HepG2 (cell line): Measurements from ENCODE around the gene FOXA1. TPM values are rescaled to one million over a fixed set of nuclear protein-coding genes. Genes with fewer than 3 reads are reported as not detected.

Experiments used
- BORCS8-MEF2B ChIP-seq: sonication (generic); formaldehyde crosslinking; IDR thresholded peaks from 2 replicates; pipeline ENCODE4 v1.8.0; 2022; ENCODE audit warnings: mild to moderate bottlenecking, missing genetic modification reagents
- FLYWCH1 ChIP-seq: sonication (generic); formaldehyde crosslinking; IDR thresholded peaks from 2 replicates; pipeline ENCODE4 v1.8.1; 2023; ENCODE audit warnings: mild to moderate bottlenecking, missing genetic modification reagents
- HMG20B ChIP-seq: conservative IDR thresholded peaks from 2 replicates; pipeline ENCODE4 v1.6.1; 2016; ENCODE audit warnings: missing genetic modification reagents, missing compliant biosample characterization
- JUN ChIP-seq: sonication (generic); formaldehyde crosslinking; IDR thresholded peaks from 2 replicates; pipeline ENCODE4 v1.4.0; 2020; ENCODE audit warnings: mild to moderate bottlenecking, missing genetic modification reagents
- NFE2 ChIP-seq: sonication (generic); formaldehyde crosslinking; IDR thresholded peaks from 2 replicates; pipeline ENCODE4 v1.4.0; 2020; ENCODE audit warnings: missing genetic modification reagents
- NFYC ChIP-seq: IDR thresholded peaks from 2 replicates; pipeline ENCODE4 v1.6.1; 2016; ENCODE audit warnings: missing genetic modification reagents, missing compliant biosample characterization
- PPARG ChIP-seq: conservative IDR thresholded peaks from 2 replicates; pipeline ENCODE4 v1.6.1; 2016; ENCODE audit warnings: missing biosample characterization, missing genetic modification reagents
- SRSF1 ChIP-seq: fragments of 200-400 bp; formaldehyde crosslinking; optimal IDR thresholded peaks from 2 replicates; pipeline ENCODE3; 2017; ENCODE audit warnings: mild to moderate bottlenecking, low read depth, low read length, moderate library complexity
- ZBTB21 ChIP-seq: sonication (generic); formaldehyde crosslinking; IDR thresholded peaks from 2 replicates; pipeline ENCODE4 v1.4.0; 2020; ENCODE audit warnings: missing genetic modification reagents
- ZMAT3 ChIP-seq: sonication (generic); formaldehyde crosslinking; conservative IDR thresholded peaks from 2 replicates; pipeline ENCODE4 v1.7.0; 2021; ENCODE audit warnings: missing genetic modification reagents
- ZNF205 ChIP-seq: IDR thresholded peaks from 2 replicates; pipeline ENCODE4 v1.6.1; 2018; ENCODE audit warnings: missing biosample characterization, missing genetic modification reagents
- ZNF558 ChIP-seq: sonication (generic); formaldehyde crosslinking; IDR thresholded peaks from 2 replicates; pipeline ENCODE4 v1.9.0; 2022; ENCODE audit warnings: mild to moderate bottlenecking, missing genetic modification reagents, borderline replicate concordance
- ZNF75D ChIP-seq: sonication (generic); formaldehyde crosslinking; IDR thresholded peaks from 2 replicates; pipeline ENCODE4 v1.8.1; 2023; ENCODE audit warnings: missing genetic modification reagents, mild to moderate bottlenecking, borderline replicate concordance
- ZNF83 ChIP-seq: sonication (generic); formaldehyde crosslinking; IDR thresholded peaks from 2 replicates; pipeline ENCODE4 v1.4.0; 2020; ENCODE audit warnings: missing genetic modification reagents, mild to moderate bottlenecking, borderline replicate concordance
- ZNF891 ChIP-seq: sonication (generic); formaldehyde crosslinking; IDR thresholded peaks from 2 replicates; pipeline ENCODE4 v1.5.0; 2020; ENCODE audit warnings: mild to moderate bottlenecking, missing genetic modification reagents
- polyA plus RNA-seq, 8 experiments: library from polyadenylated mRNA; depleted of rRNA in 3 of 8; stranded (reverse) in 7 of 8; unstranded in 1 of 8; fragments of >200 nt; fragmentation: Illumina TruSeq in 4 of 8; extraction: Trizol in 4 of 8; gene quantifications; 2 replicates each; pipeline versions ENCODE4 v1.2.1 to v1.2.3, GENCODE V29; 2011 to 2016; ENCODE audit warnings: low read depth in 4 of 8, missing spikeins in 1 of 8, mixed read lengths in 1 of 8; ENCODE audit not compliant: insufficient read depth in 1 of 8
- total RNA-seq, 5 experiments: library from RNA; depleted of rRNA; stranded (reverse); fragments of >200 nt; fragmentation: Illumina TruSeq; extraction: Trizol; gene quantifications; 2 replicates each; pipeline ENCODE4 v1.2.3, GENCODE V29; 2016; ENCODE audit warnings: low read depth in 1 of 5
- TF ChIP-seq, protein P1 (sequence below): sonication (generic); formaldehyde crosslinking; IDR thresholded peaks from 2 replicates; pipeline ENCODE4 v1.4.0; 2020; ENCODE audit warnings: missing genetic modification reagents
- TF ChIP-seq, protein P2 (sequence below): sonication (generic); formaldehyde crosslinking; IDR thresholded peaks from 2 replicates; pipeline ENCODE4 v1.4.0; 2020; ENCODE audit warnings: mild to moderate bottlenecking, missing genetic modification reagents
- TF ChIP-seq, protein P3 (sequence below): IDR thresholded peaks from 2 replicates; pipeline ENCODE4 v1.6.1; 2016; ENCODE audit warnings: missing genetic modification reagents, missing compliant biosample characterization
- TF ChIP-seq, protein P4 (sequence below): IDR thresholded peaks from 2 replicates; pipeline ENCODE4 v1.6.1; 2016
- TF ChIP-seq, protein P5 (sequence below): sonication (generic); formaldehyde crosslinking; conservative IDR thresholded peaks from 2 replicates; pipeline ENCODE4 v1.8.0; 2022; ENCODE audit warnings: mild to moderate bottlenecking, moderate library complexity, missing genetic modification reagents
- TF ChIP-seq, protein P6 (sequence below): sonication (generic); formaldehyde crosslinking; IDR thresholded peaks from 2 replicates; pipeline ENCODE4 v1.5.0; 2020; ENCODE audit warnings: mild to moderate bottlenecking, missing genetic modification reagents
- TF ChIP-seq, protein P7 (sequence below): sonication (generic); formaldehyde crosslinking; IDR thresholded peaks from 2 replicates; pipeline ENCODE4 v1.4.0; 2020; ENCODE audit warnings: missing genetic modification reagents; ENCODE audit errors: not compliant biosample characterization

The FOXA1 gene
- total and polyA plus RNA-seq, 2 of the 13 experiments (the other 11 are each of a cell fraction or from before 2014, with no cell fraction given) = 43.4 to 58.6 TPM

DNA sequence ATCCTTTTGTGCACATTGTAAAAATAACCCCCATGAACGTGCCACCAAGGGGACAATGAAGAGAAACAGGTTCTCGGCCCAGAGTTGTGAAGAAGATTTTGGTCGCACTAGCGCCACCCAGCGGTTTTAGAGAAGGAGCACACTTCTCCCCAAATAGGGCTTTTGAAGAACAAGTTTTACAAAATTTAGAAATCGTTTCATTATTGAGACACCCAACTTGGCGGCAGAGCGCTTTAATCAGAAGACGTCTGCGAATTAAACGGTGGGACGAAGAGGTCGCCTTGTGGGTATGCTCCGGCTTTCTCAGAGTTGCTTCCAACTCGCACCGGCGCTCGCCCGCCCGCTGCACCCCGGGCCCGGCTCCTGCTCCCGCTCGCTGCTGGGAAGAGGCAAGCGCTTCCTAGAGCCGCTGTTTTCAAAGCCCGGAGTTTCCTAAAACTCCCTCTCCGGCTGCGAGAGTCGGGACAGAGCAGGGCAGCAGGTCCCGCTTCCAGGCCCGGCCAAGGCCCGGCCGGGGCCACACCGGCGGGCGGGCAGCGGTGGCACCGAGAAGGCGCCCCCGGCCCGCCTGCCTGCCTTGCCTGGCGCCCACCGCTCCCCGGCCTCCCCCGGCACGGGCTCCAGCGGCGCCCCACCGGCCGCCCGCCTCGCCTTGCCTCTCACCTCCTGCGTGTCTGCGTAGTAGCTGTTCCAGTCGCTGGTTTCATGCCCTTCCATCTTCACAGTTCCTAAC, 645 bp downstream of the FOXA1 start (continued):
- TF ChIP-seq, protein P1, sequence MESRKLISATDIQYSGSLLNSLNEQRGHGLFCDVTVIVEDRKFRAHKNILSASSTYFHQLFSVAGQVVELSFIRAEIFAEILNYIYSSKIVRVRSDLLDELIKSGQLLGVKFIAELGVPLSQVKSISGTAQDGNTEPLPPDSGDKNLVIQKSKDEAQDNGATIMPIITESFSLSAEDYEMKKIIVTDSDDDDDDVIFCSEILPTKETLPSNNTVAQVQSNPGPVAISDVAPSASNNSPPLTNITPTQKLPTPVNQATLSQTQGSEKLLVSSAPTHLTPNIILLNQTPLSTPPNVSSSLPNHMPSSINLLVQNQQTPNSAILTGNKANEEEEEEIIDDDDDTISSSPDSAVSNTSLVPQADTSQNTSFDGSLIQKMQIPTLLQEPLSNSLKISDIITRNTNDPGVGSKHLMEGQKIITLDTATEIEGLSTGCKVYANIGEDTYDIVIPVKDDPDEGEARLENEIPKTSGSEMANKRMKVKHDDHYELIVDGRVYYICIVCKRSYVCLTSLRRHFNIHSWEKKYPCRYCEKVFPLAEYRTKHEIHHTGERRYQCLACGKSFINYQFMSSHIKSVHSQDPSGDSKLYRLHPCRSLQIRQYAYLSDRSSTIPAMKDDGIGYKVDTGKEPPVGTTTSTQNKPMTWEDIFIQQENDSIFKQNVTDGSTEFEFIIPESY = peak; percentile 12; the same call in 1 of the 2 replicates
- TF ChIP-seq HMG20B (CRISPR knock-in tag) (peak; percentile 67; the same call in 1 of the 2 replicates), NFYC (no peak; the same call in 1 of the 2 replicates), FLYWCH1 (no peak), ZMAT3 (CRISPR knock-in tag) (no peak), PPARG (CRISPR knock-in tag) (0 out of 2 replicates have a peak, but pooled peaks have one; percentile 59), JUN (CRISPR knock-in tag) (no peak), ZNF205 (CRISPR knock-in tag) (peak; percentile 53), BORCS8-MEF2B (CRISPR knock-in tag) (peak; percentile 52; the same call in 1 of the 2 replicates), SRSF1 (peak; percentile 25), ZNF891 (CRISPR knock-in tag) (peak; percentile 91), ZBTB21 (CRISPR knock-in tag) (no peak), NFE2 (CRISPR knock-in tag) (no peak), ZNF75D (no peak), ZNF83 (CRISPR knock-in tag) (0 out of 2 replicates have a peak, but pooled peaks have one; percentile 5), ZNF558 (CRISPR knock-in tag) (0 out of 2 replicates have a peak, but pooled peaks have one; percentile 31)
- TF ChIP-seq, protein P2, sequence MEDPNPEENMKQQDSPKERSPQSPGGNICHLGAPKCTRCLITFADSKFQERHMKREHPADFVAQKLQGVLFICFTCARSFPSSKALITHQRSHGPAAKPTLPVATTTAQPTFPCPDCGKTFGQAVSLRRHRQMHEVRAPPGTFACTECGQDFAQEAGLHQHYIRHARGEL (CRISPR knock-in tag) = peak; percentile 86; the same call in 1 of the 2 replicates
- TF ChIP-seq, protein P3, sequence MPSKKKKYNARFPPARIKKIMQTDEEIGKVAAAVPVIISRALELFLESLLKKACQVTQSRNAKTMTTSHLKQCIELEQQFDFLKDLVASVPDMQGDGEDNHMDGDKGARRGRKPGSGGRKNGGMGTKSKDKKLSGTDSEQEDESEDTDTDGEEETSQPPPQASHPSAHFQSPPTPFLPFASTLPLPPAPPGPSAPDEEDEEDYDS = peak; percentile 42; the same call in 1 of the 2 replicates
- TF ChIP-seq, protein P4, sequence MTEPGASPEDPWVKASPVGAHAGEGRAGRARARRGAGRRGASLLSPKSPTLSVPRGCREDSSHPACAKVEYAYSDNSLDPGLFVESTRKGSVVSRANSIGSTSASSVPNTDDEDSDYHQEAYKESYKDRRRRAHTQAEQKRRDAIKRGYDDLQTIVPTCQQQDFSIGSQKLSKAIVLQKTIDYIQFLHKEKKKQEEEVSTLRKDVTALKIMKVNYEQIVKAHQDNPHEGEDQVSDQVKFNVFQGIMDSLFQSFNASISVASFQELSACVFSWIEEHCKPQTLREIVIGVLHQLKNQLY (CRISPR knock-in tag) = no peak; the same call in 1 of the 2 replicates
- TF ChIP-seq, protein P5, sequence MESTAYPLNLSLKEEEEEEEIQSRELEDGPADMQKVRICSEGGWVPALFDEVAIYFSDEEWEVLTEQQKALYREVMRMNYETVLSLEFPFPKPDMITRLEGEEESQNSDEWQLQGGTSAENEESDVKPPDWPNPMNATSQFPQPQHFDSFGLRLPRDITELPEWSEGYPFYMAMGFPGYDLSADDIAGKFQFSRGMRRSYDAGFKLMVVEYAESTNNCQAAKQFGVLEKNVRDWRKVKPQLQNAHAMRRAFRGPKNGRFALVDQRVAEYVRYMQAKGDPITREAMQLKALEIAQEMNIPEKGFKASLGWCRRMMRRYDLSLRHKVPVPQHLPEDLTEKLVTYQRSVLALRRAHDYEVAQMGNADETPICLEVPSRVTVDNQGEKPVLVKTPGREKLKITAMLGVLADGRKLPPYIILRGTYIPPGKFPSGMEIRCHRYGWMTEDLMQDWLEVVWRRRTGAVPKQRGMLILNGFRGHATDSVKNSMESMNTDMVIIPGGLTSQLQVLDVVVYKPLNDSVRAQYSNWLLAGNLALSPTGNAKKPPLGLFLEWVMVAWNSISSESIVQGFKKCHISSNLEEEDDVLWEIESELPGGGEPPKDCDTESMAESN (CRISPR knock-in tag) = no peak
- TF ChIP-seq, protein P6, sequence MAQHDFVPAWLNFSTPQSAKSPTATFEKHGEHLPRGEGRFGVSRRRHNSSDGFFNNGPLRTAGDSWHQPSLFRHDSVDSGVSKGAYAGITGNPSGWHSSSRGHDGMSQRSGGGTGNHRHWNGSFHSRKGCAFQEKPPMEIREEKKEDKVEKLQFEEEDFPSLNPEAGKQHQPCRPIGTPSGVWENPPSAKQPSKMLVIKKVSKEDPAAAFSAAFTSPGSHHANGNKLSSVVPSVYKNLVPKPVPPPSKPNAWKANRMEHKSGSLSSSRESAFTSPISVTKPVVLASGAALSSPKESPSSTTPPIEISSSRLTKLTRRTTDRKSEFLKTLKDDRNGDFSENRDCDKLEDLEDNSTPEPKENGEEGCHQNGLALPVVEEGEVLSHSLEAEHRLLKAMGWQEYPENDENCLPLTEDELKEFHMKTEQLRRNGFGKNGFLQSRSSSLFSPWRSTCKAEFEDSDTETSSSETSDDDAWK = no peak
- TF ChIP-seq, protein P7, sequence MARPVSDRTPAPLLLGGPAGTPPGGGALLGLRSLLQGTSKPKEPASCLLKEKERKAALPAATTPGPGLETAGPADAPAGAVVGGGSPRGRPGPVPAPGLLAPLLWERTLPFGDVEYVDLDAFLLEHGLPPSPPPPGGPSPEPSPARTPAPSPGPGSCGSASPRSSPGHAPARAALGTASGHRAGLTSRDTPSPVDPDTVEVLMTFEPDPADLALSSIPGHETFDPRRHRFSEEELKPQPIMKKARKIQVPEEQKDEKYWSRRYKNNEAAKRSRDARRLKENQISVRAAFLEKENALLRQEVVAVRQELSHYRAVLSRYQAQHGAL (CRISPR knock-in tag) = no peak
